Esophagus muscularis mucosa (tissue), 4 donors: ENCODE results near the gene VPS37C. TPM values are rescaled to one million over a fixed set of nuclear protein-coding genes. Genes with fewer than 3 reads are reported as not detected.

ENCODE experiments used
- DNase-seq: peaks from one replicate; pipeline ENCODE4 v3.0.0-alpha.2; 2017; ENCODE audit errors: extremely low spot score
- H3K27ac ChIP-seq, 4 donors: fragments of 200-600 bp; sonication (generic); replicated peaks in 1 of 4; 1 replicate in 3 of 4; 2 replicates in 1 of 4; pipeline ENCODE4 v1.5.1; 2016 to 2019; ENCODE audit warnings: mild to moderate bottlenecking in 1 of 4
- H3K27me3 ChIP-seq, 4 donors: fragments of 200-600 bp; sonication (generic); one replicate each; pipeline versions ENCODE4 v1.5.1 to v1.6.0; 2016 to 2019
- H3K36me3 ChIP-seq, 4 donors: fragments of 200-600 bp; sonication (generic); one replicate each; pipeline ENCODE4 v1.5.1; 2016 to 2019
- H3K4me1 ChIP-seq, 4 donors: fragments of 200-600 bp; sonication (generic); one replicate each; pipeline ENCODE4 v1.5.1; 2016 to 2019
- H3K4me3 ChIP-seq, 4 donors: fragments of 200-600 bp; sonication (generic); 1 replicate in 2 of 4; 2 replicates in 2 of 4; pipeline ENCODE4 v1.5.1; 2016 to 2019; ENCODE audit warnings: mild to moderate bottlenecking in 4 of 4, moderate library complexity in 1 of 4
- H3K9me3 ChIP-seq, 4 donors: fragments of 200-600 bp; sonication (generic); 1 replicate in 3 of 4; 2 replicates in 1 of 4; pipeline ENCODE4 v1.5.1; 2016 to 2019
- EP300 ChIP-seq: sonication (generic); formaldehyde crosslinking; IDR thresholded peaks from one replicate; pipeline ENCODE4 v1.6.1; 2017; ENCODE audit warnings: antibody characterized with exemption
- POLR2A ChIP-seq: fragments of 450-650 bp; IDR thresholded peaks from one replicate; pipeline ENCODE4 v1.6.1; 2017; ENCODE audit warnings: antibody characterized with exemption, moderate library complexity, mild to moderate bottlenecking, low read depth
- POLR2AphosphoS5 ChIP-seq, 2 donors: sonication (generic); formaldehyde crosslinking; IDR thresholded peaks; one replicate each; pipeline ENCODE4 v1.6.1; 2017; ENCODE audit warnings: antibody characterized with exemption in 2 of 2
- WGBS: methylation state at CpG from one replicate; pipeline ENCODE4 v1.1.5; 2018; 5-methylcytosine and 5-hydroxymethylcytosine counted together
- intact Hi-C: fragments of 100-400 bp; cut with DNase I; formaldehyde crosslinking; loops from one replicate; pipeline ENCODE4 v1.15.1; 2023
- total RNA-seq, 4 donors: library from RNA; depleted of rRNA; stranded (reverse); fragments of >200 nt; gene quantifications; one replicate each; pipeline versions ENCODE4 v1.1.0 to v1.2.1, GENCODE V29; 2016
- TF ChIP-seq, protein P1 (sequence below), 3 experiments: fragments of 200-600 bp in 2 of 3; fragments of 450-650 bp in 1 of 3; sonication (generic) in 2 of 3; IDR thresholded peaks; one replicate each; pipeline ENCODE4 v1.5.1; 2017 to 2019; ENCODE audit warnings: antibody characterized with exemption in 3 of 3, mild to moderate bottlenecking in 2 of 3, moderate library complexity in 1 of 3

VPS37C gene
- total RNA-seq, 4 donors from 2014 or later: 29.1 to 43.5 (median 38.1) TPM

- no peak for DNase-seq
- Histone ChIP-seq H3K36me3 (no peaks in the 10 kb centered on the region), H3K27me3 (no peaks in the 10 kb centered on the region), H3K9me3 (no peaks in the 10 kb centered on the region), H3K4me1 (no peaks in the 10 kb centered on the region), H3K27ac (no peak overlapping the region), H3K4me3 (no peak overlapping the region)
- WGBS: 90% methylated on average over 14 of the region's 14 CpGs
- intact Hi-C loops: no loop called here
- TF ChIP-seq EP300 (no peak), POLR2AphosphoS5 (IDR thresholded peaks at IDR 0.05) (no peak), POLR2A (no peak)
- TF ChIP-seq, protein P1, sequence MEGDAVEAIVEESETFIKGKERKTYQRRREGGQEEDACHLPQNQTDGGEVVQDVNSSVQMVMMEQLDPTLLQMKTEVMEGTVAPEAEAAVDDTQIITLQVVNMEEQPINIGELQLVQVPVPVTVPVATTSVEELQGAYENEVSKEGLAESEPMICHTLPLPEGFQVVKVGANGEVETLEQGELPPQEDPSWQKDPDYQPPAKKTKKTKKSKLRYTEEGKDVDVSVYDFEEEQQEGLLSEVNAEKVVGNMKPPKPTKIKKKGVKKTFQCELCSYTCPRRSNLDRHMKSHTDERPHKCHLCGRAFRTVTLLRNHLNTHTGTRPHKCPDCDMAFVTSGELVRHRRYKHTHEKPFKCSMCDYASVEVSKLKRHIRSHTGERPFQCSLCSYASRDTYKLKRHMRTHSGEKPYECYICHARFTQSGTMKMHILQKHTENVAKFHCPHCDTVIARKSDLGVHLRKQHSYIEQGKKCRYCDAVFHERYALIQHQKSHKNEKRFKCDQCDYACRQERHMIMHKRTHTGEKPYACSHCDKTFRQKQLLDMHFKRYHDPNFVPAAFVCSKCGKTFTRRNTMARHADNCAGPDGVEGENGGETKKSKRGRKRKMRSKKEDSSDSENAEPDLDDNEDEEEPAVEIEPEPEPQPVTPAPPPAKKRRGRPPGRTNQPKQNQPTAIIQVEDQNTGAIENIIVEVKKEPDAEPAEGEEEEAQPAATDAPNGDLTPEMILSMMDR (IDR thresholded peaks at IDR 0.05): no peak
These were observed 78.2 kb downstream of the VPS37C start for GRCh38 chr11:61082931-61083531.

DNA sequence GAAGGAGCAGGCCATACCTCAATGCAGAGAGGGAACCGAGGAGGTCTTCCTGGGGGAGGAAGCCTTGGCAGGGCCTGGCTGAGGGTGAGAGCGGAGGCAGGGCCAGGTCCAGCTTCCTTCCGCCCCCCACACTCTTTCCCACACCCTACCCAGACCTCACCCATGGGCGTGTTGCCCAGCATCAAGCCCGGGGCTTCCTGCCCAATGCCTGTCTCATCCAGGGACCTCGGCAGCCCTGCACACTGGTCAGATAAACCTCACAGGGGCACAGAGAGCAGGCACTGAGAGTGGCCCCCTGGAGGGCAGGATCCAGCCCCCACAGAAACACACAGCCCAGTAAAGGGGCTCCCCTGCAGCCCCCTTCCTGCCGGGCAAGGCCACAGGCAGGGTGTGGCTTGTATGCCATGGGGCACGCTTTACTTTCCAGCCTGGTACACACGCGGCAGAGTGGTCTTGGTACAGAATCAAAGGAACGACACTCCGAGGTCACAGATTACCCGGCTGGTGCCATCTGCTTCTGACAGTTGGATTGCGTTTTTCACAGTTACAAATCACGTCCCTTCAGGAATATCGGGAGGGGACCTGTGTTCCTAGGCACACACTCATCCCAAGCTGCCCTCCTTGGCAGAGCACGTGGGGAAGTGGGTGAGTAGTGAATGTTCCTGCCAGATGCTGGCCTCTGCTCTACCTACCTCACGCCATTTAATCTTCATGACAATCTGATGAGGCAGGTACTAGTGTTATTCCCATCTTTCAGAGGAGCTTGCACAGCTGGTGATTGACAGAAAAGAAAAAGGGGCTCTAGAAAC is 79.0 kb downstream of the VPS37C start:
- intact Hi-C loops: no loop called here
- 82% methylated on average over 6 of the region's 18 CpGs for WGBS

DNA sequence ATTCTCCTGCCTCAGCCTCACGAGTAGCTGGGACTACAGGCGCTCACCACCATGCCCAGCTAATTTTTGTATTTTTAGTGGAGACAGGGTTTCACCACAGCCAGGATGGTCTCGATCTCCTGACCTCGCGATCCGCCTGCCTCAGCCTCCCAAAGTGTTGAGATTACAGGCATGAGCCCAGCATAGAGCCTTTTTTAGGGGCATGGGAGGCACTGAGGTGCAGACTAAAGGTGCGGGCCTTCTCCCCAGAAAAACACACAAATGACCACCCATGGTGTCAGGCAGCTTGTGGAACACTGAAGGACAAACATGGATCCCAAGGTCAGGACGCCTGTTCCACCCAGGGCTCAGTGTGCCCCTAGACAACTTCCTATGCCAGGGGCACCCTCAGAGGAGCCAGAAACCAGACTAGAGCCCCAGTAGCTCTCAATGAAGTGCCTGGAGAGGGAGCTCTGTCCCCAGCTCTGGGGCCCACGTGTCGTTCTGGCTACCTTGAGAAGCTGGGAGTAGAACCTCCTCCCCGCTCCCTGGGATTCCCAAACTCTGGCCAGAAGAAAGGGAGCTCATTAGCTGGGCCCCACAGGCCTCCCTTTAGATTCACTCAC is 80.1 kb downstream of the VPS37C start:
- Histone ChIP-seq H3K4me3 (no peak overlapping the region), H3K36me3 (no peaks in the 10 kb centered on the region), H3K27ac (no peak overlapping the region), H3K27me3 (no peaks in the 10 kb centered on the region), H3K4me1 (no peaks in the 10 kb centered on the region), H3K9me3 (no peaks in the 10 kb centered on the region)
- no peak for DNase-seq
- intact Hi-C loops: no loop called here
- TF ChIP-seq POLR2A (no peak), POLR2AphosphoS5 (IDR thresholded peaks at IDR 0.05) (no peak)
- TF ChIP-seq, protein P1 (IDR thresholded peaks at IDR 0.05): no peak
- WGBS: 89% methylated on average over 11 of the region's 11 CpGs

More for the DNA sequence above, 79.0 kb downstream of the VPS37C start:
- Histone ChIP-seq H3K9me3 (no peaks in the 10 kb centered on the region), H3K36me3 (no peaks in the 10 kb centered on the region), H3K27ac (no peak overlapping the region), H3K4me1 (no peaks in the 10 kb centered on the region), H3K4me3 (no peak overlapping the region), H3K27me3 (no peaks in the 10 kb centered on the region)
- TF ChIP-seq EP300 (no peak), POLR2A (no peak), POLR2AphosphoS5 (IDR thresholded peaks at IDR 0.05) (no peak)
- TF ChIP-seq, protein P1 (IDR thresholded peaks at IDR 0.05): no peak
- DNase-seq: no peak

DNA sequence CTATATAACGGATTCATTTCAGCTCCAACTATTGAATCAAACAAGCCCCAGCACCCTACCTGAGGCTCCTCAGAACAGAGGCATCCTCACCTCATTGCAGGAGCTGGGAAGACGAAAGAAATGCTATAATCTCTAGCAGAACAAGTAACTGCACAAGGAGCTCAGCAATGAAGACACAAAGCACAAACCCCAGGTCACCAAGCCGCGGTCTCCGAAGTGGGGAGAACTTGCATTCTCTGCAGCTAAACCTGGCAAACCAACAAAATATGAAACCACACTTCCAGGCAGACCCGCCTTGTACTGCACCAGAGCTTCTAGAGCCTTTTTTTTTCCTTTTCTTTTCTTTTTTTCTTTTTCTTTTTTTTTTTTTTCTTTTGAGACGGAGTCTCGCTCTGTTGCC is 80.7 kb downstream of the VPS37C start:
- WGBS: 96% methylated on average over 8 of the region's 8 CpGs
- intact Hi-C loops: no loop called here
- Histone ChIP-seq H3K4me3 (no peak overlapping the region), H3K27me3 (no peaks in the 10 kb centered on the region), H3K9me3 (no peaks in the 10 kb centered on the region), H3K4me1 (no peaks in the 10 kb centered on the region), H3K27ac (no peak overlapping the region), H3K36me3 (no peaks in the 10 kb centered on the region)
- TF ChIP-seq POLR2AphosphoS5 (IDR thresholded peaks at IDR 0.05): no peak
- no peak for TF ChIP-seq EP300
- TF ChIP-seq POLR2A: no peak
- TF ChIP-seq, protein P1 (IDR thresholded peaks at IDR 0.05): no peak
- DNase-seq: no peak

Other genes with a start within 250 kb of the VPS37C start
- 100 to 1,000 TPM; 106 to 186 (median 138) TPM for gene TMEM109, start 247.3 kb downstream of the VPS37C start, total RNA-seq
- gene TMEM132A, start 237.0 kb downstream of the VPS37C start, total RNA-seq: 1 to 10 TPM; 2.9 to 9.3 (median 6.8) TPM
- gene SLC15A3, start 209.2 kb downstream of the VPS37C start, total RNA-seq: 10 to 100 TPM; 24.1 to 61.0 (median 29.9) TPM
- gene CD6, start 189.7 kb downstream of the VPS37C start, total RNA-seq: 1 to 10 TPM in 2 of 4 donors, under 1 TPM in 1, not detected in 1; 0.32 to 2.2 (median 1.3) TPM
- gene CD5, start 58.9 kb downstream of the VPS37C start, total RNA-seq: 1 to 10 TPM in 1 of 4 donors, under 1 TPM in 3; 0.11 to 1.3 (median 0.34) TPM
- gene PGA3, start 42.1 kb upstream of the VPS37C start, total RNA-seq: under 1 TPM in 1 of 4 donors, not detected in 3; 0.33 TPM
- gene PGA4, start 60.9 kb upstream of the VPS37C start, total RNA-seq: 1 to 10 TPM in 2 of 4 donors, not detected in 2; 1.1 to 2.2 TPM
- under 1 TPM in 1 of 4 donors, not detected in 3; 0.86 TPM for gene PGA5, start 79.7 kb upstream of the VPS37C start, total RNA-seq
- gene VWCE, start 133.9 kb upstream of the VPS37C start, total RNA-seq: 1 to 10 TPM in 1 of 4 donors, under 1 TPM in 3; 0.32 to 1.4 (median 0.58) TPM
- gene DDB1, start 171.7 kb upstream of the VPS37C start, total RNA-seq: 100 to 1,000 TPM; 102 to 164 (median 118) TPM
- gene TKFC, start 171.8 kb upstream of the VPS37C start, total RNA-seq: 10 to 100 TPM; 12.9 to 24.2 (median 14.8) TPM
- 10 to 100 TPM; 23.7 to 35.3 (median 31.6) TPM for gene CYB561A3, start 200.5 kb upstream of the VPS37C start, total RNA-seq
- 10 to 100 TPM; 10.4 to 22.7 (median 15.9) TPM for gene TMEM138, start 200.9 kb upstream of the VPS37C start, total RNA-seq
- 10 to 100 TPM in 1 of 4 donors, 1 to 10 TPM in 3; 6.2 to 12.3 (median 8.2) TPM for gene TMEM216, start 231.2 kb upstream of the VPS37C start, total RNA-seq